Left renal cortex interstitium (tissue), 4 donors: Measurements from ENCODE around the gene RIC8A. TPM values are rescaled to one million over a fixed set of nuclear protein-coding genes. Genes with fewer than 3 reads are reported as not detected.
"Not testable (repeated sequence)": the region's sequence is repeated elsewhere in the genome, so short reads cannot be mapped to it uniquely, and the experiment has no call there.

Experiments used
- DNase-seq, 4 donors: peaks; one replicate each; pipeline ENCODE4 v3.0.0-alpha.2; 2013; ENCODE audit warnings: low read depth in 4 of 4, low spot score in 2 of 4, missing footprints in 1 of 4
- polyA plus RNA-seq, 4 donors: library from polyadenylated mRNA; unstranded; fragments of 120-200 nt; gene quantifications; one replicate each; pipeline ENCODE4 v1.2.1, GENCODE V29; 2013; ENCODE audit not compliant: insufficient read length in 4 of 4

Gene RIC8A
- polyA plus RNA-seq, 4 donors: 75.7 to 94.6 (median 91.7) TPM

- no peak for DNase-seq
These were observed 10.2 kb downstream of the RIC8A start for GRCh38 chr11:217704-218103.

GRCh38 chr11:218815-219593, 11.5 kb downstream of the RIC8A start:
- DNase-seq: no peak

GRCh38 chr11:220641-221215, 13.2 kb downstream of the RIC8A start:
- not testable (repeated sequence) for DNase-seq

- DNase-seq: no peak
These were observed 14.0 kb downstream of the RIC8A start for GRCh38 chr11:221539-221938.

GRCh38 chr11:221998-222789, 14.7 kb downstream of the RIC8A start:
- DNase-seq: no peak

GRCh38 chr11:223026-223789, 15.7 kb downstream of the RIC8A start:
- DNase-seq: no peak

GRCh38 chr11:223884-224283, 16.4 kb downstream of the RIC8A start:
- DNase-seq: no peak

- DNase-seq: no peak
These were observed 16.9 kb downstream of the RIC8A start for GRCh38 chr11:224424-224823.

GRCh38 chr11:225734-226453, 18.4 kb downstream of the RIC8A start:
- DNase-seq: no peak

GRCh38 chr11:227824-228379, 20.4 kb downstream of the RIC8A start:
- no peak for DNase-seq

- DNase-seq: no peak
These were observed 22.9 kb downstream of the RIC8A start for GRCh38 chr11:230431-230830.

GRCh38 chr11:232783-233565, 25.5 kb downstream of the RIC8A start:
- no peak for DNase-seq

- no peak for DNase-seq
These were observed 27.7 kb downstream of the RIC8A start for GRCh38 chr11:235180-235579.

GRCh38 chr11:235609-235996, 28.1 kb downstream of the RIC8A start:
- DNase-seq: peak in 3 of 4 donors; percentile 5 to 39 (median 26)

- peak; percentile 46 to 77 (median 66) for DNase-seq
These were observed 28.7 kb downstream of the RIC8A start, which contains the start of gene SIRT3 for GRCh38 chr11:235997-236773. TSS of gene SIRT3 (minus strand) at chr11:236342. CDS start at chr11:236328, 14 bp downstream.

GRCh38 chr11:236774-237767, 29.6 kb downstream of the RIC8A start, which contains the start of gene PSMD13:
TSS of gene PSMD13 (plus strand) at chr11:236976. CDS start at chr11:237050, 74 bp downstream.
- peak in 3 of 4 donors; percentile 67 to 79 (median 68) for DNase-seq

GRCh38 chr11:238346-238745, 30.8 kb downstream of the RIC8A start:
- DNase-seq: not testable (repeated sequence)
